ENCODE data around the gene CCDC34.

The CCDC34 gene

DNA sequence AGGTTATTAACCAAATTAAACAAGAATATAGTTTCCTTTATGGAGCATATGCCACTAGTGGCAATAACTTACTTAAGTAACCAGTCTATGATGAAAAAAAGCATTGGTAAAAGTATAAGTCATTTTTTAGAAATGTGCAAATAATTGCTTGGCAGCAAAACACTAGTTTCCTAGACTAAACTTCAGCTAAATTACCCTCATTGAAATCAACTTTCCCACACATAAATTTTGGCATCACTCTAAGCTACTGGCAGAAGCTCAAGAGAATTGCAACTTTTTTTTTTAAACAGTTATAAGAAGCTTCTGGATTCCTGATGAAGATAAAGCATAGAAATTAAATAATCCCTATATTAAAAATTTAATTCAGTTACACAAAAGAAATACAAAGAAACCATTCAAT lies 12.5 kb downstream of the CCDC34 start:
- Histone ChIP-seq H2AK5ac (ENCODE audit: low read length) (no peak overlapping the region), H3K4me1 (ENCODE audit: control insufficient read depth, low read depth, low read length) (no peaks in the 10 kb centered on the region), H3K36me3 (ENCODE audit: control insufficient read depth, insufficient read depth, low read length) (no peaks in the 10 kb centered on the region), H3K4me3 (ENCODE audit: low read length) (no peak overlapping the region), H3K4ac (ENCODE audit: low read depth, low read length) (no peak overlapping the region), H3K27me3 (ENCODE audit: insufficient read depth, low read length, poor library complexity) (no peaks in the 10 kb centered on the region), H3K18ac (ENCODE audit: low read length) (no peak overlapping the region), H4K8ac (ENCODE audit: low read depth, low read length) (no peak overlapping the region), H3K4me2 (ENCODE audit: low read length) (no peak overlapping the region), H3K9ac (ENCODE audit: low read length) (no peak overlapping the region), H3K79me1 (ENCODE audit: low read length) (no peaks in the 10 kb centered on the region), H3K23ac (ENCODE audit: low read length) (no peak overlapping the region), H2BK15ac (replicated peaks; ENCODE audit: low read depth) (no peak overlapping the region), H3K27ac (ENCODE audit: low read depth, low read length) (no peak overlapping the region), H4K5ac (ENCODE audit: low read length) (no peak overlapping the region), H2BK5ac (ENCODE audit: low read length) (no peak overlapping the region), H2BK120ac (ENCODE audit: low read depth, low read length) (no peak overlapping the region), H3K79me2 (ENCODE audit: control insufficient read depth, insufficient read depth, low read length) (no peaks in the 10 kb centered on the region), H3K56ac (ENCODE audit: low read length) (no peak overlapping the region)
- DNase-seq, result no peak

DNA sequence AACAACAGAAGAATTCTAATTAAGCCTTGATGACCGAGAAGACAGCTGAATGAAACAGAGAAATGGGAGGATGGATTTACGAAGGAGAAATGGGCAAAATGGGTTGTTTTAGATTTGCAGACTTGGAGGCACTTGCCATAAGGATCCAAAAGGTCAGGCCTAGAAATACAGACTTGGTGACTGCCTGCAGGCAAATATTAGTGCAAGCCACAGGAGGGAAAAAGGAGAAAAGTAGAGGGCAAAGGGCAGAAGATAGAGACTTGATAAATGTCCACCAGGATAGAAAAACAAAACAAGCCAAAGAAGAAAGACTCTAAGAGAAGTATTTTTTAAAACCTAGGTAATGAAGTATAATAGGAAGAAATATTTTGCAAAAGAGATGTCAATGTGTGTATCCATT lies 13.1 kb downstream of the CCDC34 start:
- DNase-seq, result no peak
- Histone ChIP-seq H4K5ac (ENCODE audit: low read length) (no peak overlapping the region), H2BK5ac (ENCODE audit: low read length) (no peak overlapping the region), H3K4me1 (ENCODE audit: control insufficient read depth, low read depth, low read length) (no peaks in the 10 kb centered on the region), H3K27me3 (ENCODE audit: insufficient read depth, low read length, poor library complexity) (no peaks in the 10 kb centered on the region), H3K23ac (ENCODE audit: low read length) (no peak overlapping the region), H2BK120ac (ENCODE audit: low read depth, low read length) (no peak overlapping the region), H3K4me3 (ENCODE audit: low read length) (no peak overlapping the region), H4K8ac (ENCODE audit: low read depth, low read length) (no peak overlapping the region), H3K18ac (ENCODE audit: low read length) (no peak overlapping the region), H2BK15ac (replicated peaks; ENCODE audit: low read depth) (no peak overlapping the region), H3K56ac (ENCODE audit: low read length) (no peak overlapping the region), H3K4ac (ENCODE audit: low read depth, low read length) (no peak overlapping the region), H3K27ac (ENCODE audit: low read depth, low read length) (no peak overlapping the region), H2AK5ac (ENCODE audit: low read length) (no peak overlapping the region), H3K4me2 (ENCODE audit: low read length) (no peak overlapping the region), H3K79me1 (ENCODE audit: low read length) (no peaks in the 10 kb centered on the region), H3K9ac (ENCODE audit: low read length) (no peak overlapping the region), H3K36me3 (ENCODE audit: control insufficient read depth, insufficient read depth, low read length) (no peaks in the 10 kb centered on the region), H3K79me2 (ENCODE audit: control insufficient read depth, insufficient read depth, low read length) (no peaks in the 10 kb centered on the region)
- no CpG with 5 or more reads among the region's 2 CpGs for WGBS (ENCODE audit: extremely low coverage, insufficient coverage, low lambda C conversion rate)

DNA sequence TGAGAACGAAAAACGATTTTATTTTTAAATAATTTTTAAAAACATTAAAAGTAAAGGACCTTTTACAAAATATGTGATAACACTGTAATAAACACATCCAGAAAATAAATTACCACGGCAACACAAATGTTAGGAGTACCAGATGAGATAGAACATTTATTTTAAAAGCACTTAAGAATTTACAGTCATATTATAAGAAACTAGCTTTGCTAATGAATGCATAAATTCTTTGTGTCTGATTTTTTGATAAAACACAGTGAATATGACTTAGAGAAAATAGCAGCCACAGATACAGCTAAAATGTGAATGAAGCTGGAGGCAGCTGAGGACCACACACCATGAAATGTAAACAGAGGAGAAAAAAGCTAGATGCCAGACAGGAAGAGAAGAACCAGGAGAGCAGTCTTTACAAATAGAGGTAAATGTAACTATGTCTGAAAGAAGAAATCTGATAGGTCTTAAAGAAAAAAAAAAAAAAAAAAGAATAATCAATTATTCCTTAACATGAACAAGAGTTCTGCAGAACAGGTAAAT lies 14.6 kb downstream of the CCDC34 start:
- no peak overlapping the region for H3K4ac ChIP-seq (ENCODE audit: low read depth, low read length)
- H3K79me2 ChIP-seq (ENCODE audit: control insufficient read depth, insufficient read depth, low read length), result no peaks in the 10 kb centered on the region
- H3K4me3 ChIP-seq (ENCODE audit: low read length), result no peak overlapping the region
- H2AK5ac ChIP-seq (ENCODE audit: low read length), result no peak overlapping the region
- no peak overlapping the region for H2BK15ac ChIP-seq (replicated peaks; ENCODE audit: low read depth)
- no peaks in the 10 kb centered on the region for H3K79me1 ChIP-seq (ENCODE audit: low read length)
- no peak for DNase-seq
- no peak overlapping the region for H3K56ac ChIP-seq (ENCODE audit: low read length)
- H3K9ac ChIP-seq (ENCODE audit: low read length), result no peak overlapping the region
- no peak overlapping the region for H3K4me2 ChIP-seq (ENCODE audit: low read length)
- H2BK120ac ChIP-seq (ENCODE audit: low read depth, low read length), result no peak overlapping the region
- no peaks in the 10 kb centered on the region for H3K4me1 ChIP-seq (ENCODE audit: control insufficient read depth, low read depth, low read length)
- H3K18ac ChIP-seq (ENCODE audit: low read length), result no peak overlapping the region
- no peaks in the 10 kb centered on the region for H3K27me3 ChIP-seq (ENCODE audit: insufficient read depth, low read length, poor library complexity)
- H2BK5ac ChIP-seq (ENCODE audit: low read length), result no peak overlapping the region
- no CpG with 5 or more reads among the region's 3 CpGs for WGBS (ENCODE audit: extremely low coverage, insufficient coverage, low lambda C conversion rate)
- H4K8ac ChIP-seq (ENCODE audit: low read depth, low read length), result no peak overlapping the region
- H3K36me3 ChIP-seq (ENCODE audit: control insufficient read depth, insufficient read depth, low read length), result no peaks in the 10 kb centered on the region
- no peak overlapping the region for H4K5ac ChIP-seq (ENCODE audit: low read length)
- H3K23ac ChIP-seq (ENCODE audit: low read length), result no peak overlapping the region
- H3K27ac ChIP-seq (ENCODE audit: low read depth, low read length), result no peak overlapping the region

DNA sequence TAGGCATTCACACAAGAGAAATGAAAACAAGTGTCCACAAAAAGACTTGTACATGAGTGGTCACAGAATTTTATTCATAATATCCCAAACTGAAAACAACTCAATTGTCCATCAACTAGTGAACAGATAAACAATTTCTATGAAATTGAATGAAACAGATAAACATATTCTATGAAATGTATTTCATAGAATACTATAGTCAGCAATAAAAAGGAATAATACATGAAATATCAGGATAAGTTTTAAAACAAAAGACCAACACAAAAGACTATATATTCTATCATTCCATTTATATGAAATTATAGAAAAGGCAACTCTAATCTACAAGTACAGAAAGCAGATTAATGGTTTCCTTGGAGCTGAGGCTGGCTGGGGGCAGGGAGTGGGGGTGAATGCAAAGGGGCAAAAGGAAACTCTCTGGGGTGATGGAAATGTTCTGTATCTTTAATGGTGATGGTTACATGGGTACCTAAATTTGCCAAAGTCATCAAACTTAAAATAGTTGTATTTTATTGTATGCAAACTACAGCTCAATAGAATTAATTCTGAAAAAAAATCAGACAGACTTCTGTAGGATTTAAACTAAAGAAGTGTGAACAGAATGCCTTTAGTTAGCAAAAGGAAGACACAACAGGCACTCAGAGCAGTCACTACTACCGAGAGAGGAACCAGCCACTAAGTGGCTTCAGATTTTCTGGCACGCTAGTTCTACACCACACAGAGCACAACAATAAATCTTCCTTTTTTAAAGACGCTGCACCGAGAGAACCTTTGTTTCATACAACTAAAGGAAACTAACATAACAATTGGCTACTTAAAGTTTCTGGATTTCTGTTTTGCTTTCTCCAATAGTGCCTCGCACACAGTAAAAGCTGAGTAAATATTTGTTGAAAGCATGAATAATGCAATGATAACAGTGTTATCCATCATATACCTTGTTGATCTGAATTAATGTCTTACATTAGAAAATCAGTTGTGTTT lies 15.4 kb downstream of the CCDC34 start:
- Histone ChIP-seq H3K4me1 (ENCODE audit: control insufficient read depth, low read depth, low read length) (no peaks in the 10 kb centered on the region), H3K79me2 (ENCODE audit: control insufficient read depth, insufficient read depth, low read length) (no peaks in the 10 kb centered on the region), H3K9ac (ENCODE audit: low read length) (no peak overlapping the region), H3K4me3 (ENCODE audit: low read length) (no peak overlapping the region), H2AK5ac (ENCODE audit: low read length) (no peak overlapping the region), H4K5ac (ENCODE audit: low read length) (no peak overlapping the region), H3K27ac (ENCODE audit: low read depth, low read length) (no peak overlapping the region), H3K4ac (ENCODE audit: low read depth, low read length) (no peak overlapping the region), H2BK120ac (ENCODE audit: low read depth, low read length) (no peak overlapping the region), H3K4me2 (ENCODE audit: low read length) (no peak overlapping the region), H3K23ac (ENCODE audit: low read length) (no peak overlapping the region), H3K18ac (ENCODE audit: low read length) (no peak overlapping the region), H2BK15ac (replicated peaks; ENCODE audit: low read depth) (no peak overlapping the region), H3K56ac (ENCODE audit: low read length) (no peak overlapping the region), H4K8ac (ENCODE audit: low read depth, low read length) (no peak overlapping the region), H3K79me1 (ENCODE audit: low read length) (no peaks in the 10 kb centered on the region), H3K27me3 (ENCODE audit: insufficient read depth, low read length, poor library complexity) (no peaks in the 10 kb centered on the region), H3K36me3 (ENCODE audit: control insufficient read depth, insufficient read depth, low read length) (no peaks in the 10 kb centered on the region), H2BK5ac (ENCODE audit: low read length) (no peak overlapping the region)
- no peak for DNase-seq
- no CpG with 5 or more reads among the region's 5 CpGs for WGBS (ENCODE audit: extremely low coverage, insufficient coverage, low lambda C conversion rate)

DNA sequence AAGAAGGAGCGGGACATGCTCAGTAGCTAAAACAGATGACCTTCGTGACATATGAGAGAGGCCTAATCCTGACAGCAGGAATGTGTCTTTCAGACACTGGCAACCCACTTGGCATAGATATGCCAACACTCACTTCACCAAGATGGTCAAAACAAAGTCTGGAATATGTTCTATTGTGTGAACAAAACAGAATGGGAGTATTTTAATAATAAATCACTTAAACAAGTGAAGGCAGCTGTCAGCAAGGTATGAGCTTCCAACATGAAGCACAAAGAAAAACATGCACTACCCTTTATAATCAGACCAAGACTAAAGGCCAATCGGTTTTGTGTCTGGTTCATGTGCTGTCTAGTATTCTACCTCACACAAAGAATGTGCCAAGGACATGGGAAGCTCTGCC lies 23.1 kb downstream of the CCDC34 start:
- H4K5ac ChIP-seq (ENCODE audit: low read length), result no peak overlapping the region
- no peak overlapping the region for H3K4me2 ChIP-seq (ENCODE audit: low read length)
- no peak overlapping the region for H2BK5ac ChIP-seq (ENCODE audit: low read length)
- H3K4me1 ChIP-seq (ENCODE audit: control insufficient read depth, low read depth, low read length), result no peaks in the 10 kb centered on the region
- no peak overlapping the region for H3K4ac ChIP-seq (ENCODE audit: low read depth, low read length)
- H3K23ac ChIP-seq (ENCODE audit: low read length), result no peak overlapping the region
- no peaks in the 10 kb centered on the region for H3K79me2 ChIP-seq (ENCODE audit: control insufficient read depth, insufficient read depth, low read length)
- no peak overlapping the region for H2AK5ac ChIP-seq (ENCODE audit: low read length)
- H2BK15ac ChIP-seq (replicated peaks; ENCODE audit: low read depth), result no peak overlapping the region
- no CpG with 5 or more reads among the region's 3 CpGs for WGBS (ENCODE audit: extremely low coverage, insufficient coverage, low lambda C conversion rate)
- H2BK120ac ChIP-seq (ENCODE audit: low read depth, low read length), result no peak overlapping the region
- H3K4me3 ChIP-seq (ENCODE audit: low read length), result no peak overlapping the region
- H3K27ac ChIP-seq (ENCODE audit: low read depth, low read length), result no peak overlapping the region
- no peak for DNase-seq
- no peak overlapping the region for H3K9ac ChIP-seq (ENCODE audit: low read length)
- H3K79me1 ChIP-seq (ENCODE audit: low read length), result no peaks in the 10 kb centered on the region
- no peak overlapping the region for H3K56ac ChIP-seq (ENCODE audit: low read length)
- H3K18ac ChIP-seq (ENCODE audit: low read length), result no peak overlapping the region
- H3K36me3 ChIP-seq (ENCODE audit: control insufficient read depth, insufficient read depth, low read length), result no peaks in the 10 kb centered on the region
- no peaks in the 10 kb centered on the region for H3K27me3 ChIP-seq (ENCODE audit: insufficient read depth, low read length, poor library complexity)
- H4K8ac ChIP-seq (ENCODE audit: low read depth, low read length), result no peak overlapping the region

Measured in mesendoderm (in vitro differentiated cells).